IPS-15b (cell line): ENCODE measurements around the gene RASD1.
"Not testable (repeated sequence)": the region's sequence is repeated elsewhere in the genome, so short reads cannot be mapped to it uniquely, and the experiment has no call there.

Experiments
- H3K27me3 ChIP-seq: one replicate; pipeline ENCODE4 v1.6.1; 2013; ENCODE audit warnings: low read length; ENCODE audit not compliant: control insufficient read depth, insufficient read depth
- H3K36me3 ChIP-seq: one replicate; pipeline ENCODE4 v1.6.1; 2013; ENCODE audit warnings: low read length; ENCODE audit not compliant: control insufficient read depth, insufficient read depth
- H3K4me1 ChIP-seq: one replicate; pipeline ENCODE4 v1.6.1; 2013; ENCODE audit warnings: mild to moderate bottlenecking, low read length; ENCODE audit not compliant: control insufficient read depth, insufficient read depth
- H3K4me3 ChIP-seq: one replicate; pipeline ENCODE4 v1.5.1; 2013; ENCODE audit warnings: low read depth, low read length
- H3K9ac ChIP-seq: one replicate; pipeline ENCODE4 v1.6.1; 2013; ENCODE audit warnings: low read depth, mild to moderate bottlenecking, low read length
- H3K9me3 ChIP-seq: one replicate; pipeline ENCODE4 v1.6.1; 2013; ENCODE audit warnings: mild to moderate bottlenecking, low read length; ENCODE audit not compliant: control insufficient read depth, insufficient read depth

Gene RASD1

DNA sequence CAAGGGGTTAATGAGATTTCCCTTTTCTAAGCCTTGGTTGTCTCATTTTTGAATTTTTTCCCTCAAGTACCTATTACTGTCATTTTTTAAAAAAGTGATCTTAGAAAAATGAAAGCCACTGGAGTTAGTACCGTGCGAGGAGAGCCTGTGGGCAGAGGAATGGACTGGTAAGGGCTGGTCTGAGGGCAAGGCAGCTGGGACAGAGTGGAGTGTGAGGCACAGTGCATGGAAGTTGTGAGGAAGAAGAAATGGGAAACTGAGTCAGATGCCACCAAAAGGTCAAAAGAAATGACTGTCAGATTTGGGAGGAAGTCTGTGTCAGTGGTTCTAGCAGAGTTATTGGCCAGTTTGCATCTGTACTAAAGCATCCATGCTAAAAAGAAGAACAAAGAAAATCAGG is 8.2 kb downstream of the RASD1 start:
- no peaks in the 10 kb centered on the region for H3K27me3 ChIP-seq
- peaks cover 5% of the 10 kb centered on the region for H3K4me1 ChIP-seq
- no peak overlapping the region for H3K4me3 ChIP-seq
- H3K9ac ChIP-seq, result no peak overlapping the region
- H3K36me3 ChIP-seq, result peaks cover 25% of the 10 kb centered on the region
- H3K9me3 ChIP-seq, result no peaks in the 10 kb centered on the region

DNA sequence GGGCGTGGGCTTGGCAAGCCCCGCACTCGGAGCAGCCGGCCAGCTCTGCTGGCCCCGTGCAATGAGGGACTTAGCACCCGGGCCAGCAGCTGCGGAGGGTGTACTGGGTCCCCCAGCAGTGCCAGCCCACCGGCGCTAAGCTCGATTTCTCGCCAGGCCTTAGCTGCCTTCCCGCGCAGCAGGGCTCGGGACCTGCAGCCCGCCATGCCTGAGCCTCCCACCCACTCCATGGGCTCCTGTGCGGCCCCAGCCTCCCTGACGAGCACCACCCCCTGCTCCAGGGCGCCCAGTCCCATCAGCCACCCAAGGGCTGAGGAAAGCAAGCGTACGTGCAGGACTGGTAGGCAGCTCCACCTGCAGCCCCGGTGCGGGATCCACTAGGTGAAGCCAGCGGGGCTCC is 9.8 kb downstream of the RASD1 start:
- not testable (repeated sequence) for H3K9me3 ChIP-seq, H3K4me3 ChIP-seq, H3K4me1 ChIP-seq, H3K27me3 ChIP-seq, H3K9ac ChIP-seq
- H3K36me3 ChIP-seq, result peaks cover 18% of the 10 kb centered on the region

- no peak overlapping the region for H3K9ac ChIP-seq
- H3K4me1 ChIP-seq, result no peaks in the 10 kb centered on the region
- H3K4me3 ChIP-seq, result no peak overlapping the region
- H3K36me3 ChIP-seq, result peaks cover 17% of the 10 kb centered on the region
- no peaks in the 10 kb centered on the region for H3K9me3 ChIP-seq
- no peaks in the 10 kb centered on the region for H3K27me3 ChIP-seq
Measured at GRCh38 chr17:17485420-17485819, 10.8 kb downstream of the RASD1 start.

- no peaks in the 10 kb centered on the region for H3K9me3 ChIP-seq
- H3K9ac ChIP-seq, result no peak overlapping the region
- no peaks in the 10 kb centered on the region for H3K4me1 ChIP-seq
- H3K27me3 ChIP-seq, result no peaks in the 10 kb centered on the region
- no peak overlapping the region for H3K4me3 ChIP-seq
- peaks cover 19% of the 10 kb centered on the region for H3K36me3 ChIP-seq
Measured at GRCh38 chr17:17484451-17484899, 11.7 kb downstream of the RASD1 start.

- H3K4me3 ChIP-seq, result no peak overlapping the region
- peaks cover 16% of the 10 kb centered on the region for H3K36me3 ChIP-seq
- no peaks in the 10 kb centered on the region for H3K9me3 ChIP-seq
- H3K4me1 ChIP-seq, result no peaks in the 10 kb centered on the region
- H3K9ac ChIP-seq, result no peak overlapping the region
- no peaks in the 10 kb centered on the region for H3K27me3 ChIP-seq
Measured at GRCh38 chr17:17481860-17482259, 14.3 kb downstream of the RASD1 start.

DNA sequence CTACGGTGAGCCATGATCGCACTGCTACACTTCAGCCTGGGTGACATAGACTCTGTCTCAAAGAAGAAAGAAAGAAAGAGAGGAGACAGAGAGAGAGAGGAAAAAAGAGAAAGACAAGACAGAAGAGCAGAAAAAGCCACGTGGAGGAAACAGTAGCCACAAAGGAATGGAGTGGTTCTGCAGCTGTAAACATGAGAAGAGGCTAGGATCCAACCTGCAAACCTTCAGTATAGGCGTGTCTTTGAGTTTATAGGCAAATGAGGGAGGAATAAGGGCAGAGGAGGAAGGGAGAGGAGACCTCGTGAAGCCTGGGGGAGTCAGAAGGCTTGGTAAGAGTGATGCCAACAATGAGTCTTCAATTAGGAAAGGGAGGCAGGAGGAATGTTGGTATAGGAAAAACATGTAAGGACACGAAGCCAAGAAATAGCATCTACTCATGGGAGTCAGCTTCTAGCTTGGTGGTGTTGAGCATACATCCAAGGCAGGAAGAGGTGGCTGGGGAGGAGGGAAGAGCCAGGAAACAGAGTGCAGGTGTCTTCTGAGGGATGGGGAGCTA is 15.5 kb downstream of the RASD1 start:
- no peak overlapping the region for H3K9ac ChIP-seq
- H3K27me3 ChIP-seq, result no peaks in the 10 kb centered on the region
- no peak overlapping the region for H3K4me3 ChIP-seq
- no peaks in the 10 kb centered on the region for H3K4me1 ChIP-seq
- peaks cover 14% of the 10 kb centered on the region for H3K36me3 ChIP-seq
- no peaks in the 10 kb centered on the region for H3K9me3 ChIP-seq

GRCh38 chr17:17479209-17479608 is 17.0 kb downstream of the RASD1 start:
- Histone ChIP-seq H3K36me3 (peaks cover 11% of the 10 kb centered on the region), H3K4me1 (no peaks in the 10 kb centered on the region), H3K9ac (no peak overlapping the region), H3K9me3 (no peaks in the 10 kb centered on the region), H3K4me3 (no peak overlapping the region), H3K27me3 (no peaks in the 10 kb centered on the region)

- Histone ChIP-seq H3K27me3 (no peaks in the 10 kb centered on the region), H3K4me3 (peak within 1 kb of the TSS; percentile 96), H3K9me3 (no peaks in the 10 kb centered on the region), H3K36me3 (peaks cover 7% of the 10 kb centered on the region), H3K9ac (peak within 1 kb of the TSS; percentile 96), H3K4me1 (no peaks in the 10 kb centered on the region)
Measured at GRCh38 chr17:17476865-17477467, 19.2 kb downstream of the RASD1 start, which contains the start of gene MED9. Gene MED9 (plus strand): TSS chr17:17477000. CDS start chr17:17477042, 42 bp downstream.

DNA sequence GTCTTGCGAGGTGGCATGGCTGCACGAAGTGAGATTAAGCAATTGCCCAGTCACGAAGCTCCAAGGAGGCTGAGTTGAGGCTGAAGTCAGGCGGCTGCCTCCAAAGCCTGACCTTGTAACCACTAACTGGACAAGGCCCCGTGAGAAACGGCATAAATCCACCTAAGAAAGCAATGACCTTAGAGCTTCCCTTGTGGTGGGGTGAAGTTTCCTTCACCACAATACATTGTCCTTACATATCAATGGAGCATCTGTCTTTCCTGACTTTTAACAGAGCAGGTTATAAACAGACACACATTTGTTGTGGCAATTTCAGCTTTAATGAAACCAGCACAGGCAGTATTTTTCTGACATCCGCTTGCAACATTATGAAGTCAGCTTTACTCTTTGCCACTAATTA is 21.9 kb downstream of the RASD1 start:
- Histone ChIP-seq H3K9me3 (no peaks in the 10 kb centered on the region), H3K9ac (no peak overlapping the region), H3K4me1 (no peaks in the 10 kb centered on the region), H3K36me3 (peaks cover 3% of the 10 kb centered on the region), H3K4me3 (no peak overlapping the region), H3K27me3 (no peaks in the 10 kb centered on the region)

DNA sequence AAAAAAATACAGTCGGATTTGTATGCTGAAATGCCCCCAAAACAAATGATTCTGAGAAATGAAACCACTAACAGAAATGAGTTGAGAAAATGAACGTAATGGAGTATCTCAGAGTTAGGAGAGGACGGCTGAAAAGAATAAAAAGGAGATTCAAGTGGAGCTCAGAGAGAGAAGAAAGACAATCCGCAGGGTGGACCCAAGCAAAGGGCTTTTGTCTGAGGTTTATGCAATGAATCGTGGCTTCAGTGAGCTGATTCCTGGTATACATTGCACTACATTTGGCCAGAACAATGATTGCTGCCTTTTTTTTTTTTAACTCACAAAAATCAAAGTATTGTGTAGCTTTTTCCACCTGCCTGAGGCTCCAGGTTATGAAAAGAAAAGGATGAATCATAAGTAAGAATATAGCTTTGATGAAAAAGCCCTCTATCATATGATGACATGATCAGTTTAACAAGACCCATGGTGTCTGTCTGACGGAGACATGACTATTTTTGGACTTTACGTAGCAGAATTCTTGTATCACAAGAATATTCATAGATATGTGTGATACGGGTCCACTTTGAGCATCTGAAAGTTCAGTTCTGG is 23.8 kb downstream of the RASD1 start:
- Histone ChIP-seq H3K36me3 (peaks cover 3% of the 10 kb centered on the region), H3K4me3 (no peak overlapping the region), H3K9me3 (no peaks in the 10 kb centered on the region), H3K4me1 (no peaks in the 10 kb centered on the region), H3K9ac (no peak overlapping the region), H3K27me3 (no peaks in the 10 kb centered on the region)

DNA sequence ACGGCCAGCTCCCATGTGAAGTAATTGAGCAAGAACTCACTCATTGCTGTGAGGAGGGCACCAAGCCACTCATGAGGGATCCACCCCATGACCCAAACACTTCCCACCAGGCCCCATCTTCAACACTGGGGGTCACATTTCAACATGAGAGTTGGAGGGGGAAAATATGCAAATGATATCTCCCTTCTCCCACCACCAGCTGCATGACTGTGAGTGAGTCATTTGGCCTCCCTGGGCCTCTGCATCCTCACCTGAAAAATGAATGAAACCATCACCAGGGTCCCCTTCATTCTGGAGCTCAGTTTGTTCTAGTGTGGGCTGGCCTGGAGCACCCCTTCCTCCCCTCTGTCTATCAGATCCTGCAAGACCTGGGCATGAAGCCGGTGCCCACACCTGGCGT is 26.2 kb downstream of the RASD1 start:
- Histone ChIP-seq H3K9ac (no peak overlapping the region), H3K27me3 (no peaks in the 10 kb centered on the region), H3K4me1 (no peaks in the 10 kb centered on the region), H3K9me3 (no peaks in the 10 kb centered on the region), H3K36me3 (no peaks in the 10 kb centered on the region), H3K4me3 (no peak overlapping the region)

DNA sequence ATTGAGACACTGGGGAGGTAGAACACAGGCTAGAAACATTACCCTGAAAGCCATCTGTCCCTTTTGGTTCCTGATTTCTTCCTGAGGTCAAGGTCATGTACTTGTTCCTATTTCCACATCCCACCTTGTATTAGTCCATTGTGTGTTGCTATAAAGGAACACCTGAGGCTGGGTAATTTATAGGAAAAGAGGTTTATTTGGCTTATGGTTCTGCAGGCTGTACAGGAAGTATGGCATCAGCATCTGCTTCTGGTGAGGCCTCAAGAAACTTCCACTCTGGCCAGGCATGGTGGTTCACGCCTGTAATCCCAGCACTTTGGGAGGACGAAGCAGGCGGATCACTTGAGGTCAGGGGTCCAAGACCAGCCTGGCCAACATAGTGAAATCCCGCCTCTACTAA is 26.8 kb downstream of the RASD1 start:
- Histone ChIP-seq H3K9ac (no peak overlapping the region), H3K27me3 (no peaks in the 10 kb centered on the region)

More for the DNA sequence above, 26.8 kb downstream of the RASD1 start:
- H3K4me3 ChIP-seq, result no peak overlapping the region
- no peaks in the 10 kb centered on the region for H3K4me1 ChIP-seq
- no peaks in the 10 kb centered on the region for H3K9me3 ChIP-seq
- no peaks in the 10 kb centered on the region for H3K36me3 ChIP-seq
